HG02970 (cell line): ENCODE results near the gene SEL1L2.

ENCODE experiments used
- ATAC-seq: cut with Tn5 transposase; IDR thresholded peaks from one replicate; pipeline ENCODE4 v1.9.1; 2021; ENCODE audit warnings: mild to moderate bottlenecking, moderate library complexity, moderate number of reproducible peaks; ENCODE audit not compliant: unreplicated experiment, low FRiP score

Gene SEL1L2

DNA sequence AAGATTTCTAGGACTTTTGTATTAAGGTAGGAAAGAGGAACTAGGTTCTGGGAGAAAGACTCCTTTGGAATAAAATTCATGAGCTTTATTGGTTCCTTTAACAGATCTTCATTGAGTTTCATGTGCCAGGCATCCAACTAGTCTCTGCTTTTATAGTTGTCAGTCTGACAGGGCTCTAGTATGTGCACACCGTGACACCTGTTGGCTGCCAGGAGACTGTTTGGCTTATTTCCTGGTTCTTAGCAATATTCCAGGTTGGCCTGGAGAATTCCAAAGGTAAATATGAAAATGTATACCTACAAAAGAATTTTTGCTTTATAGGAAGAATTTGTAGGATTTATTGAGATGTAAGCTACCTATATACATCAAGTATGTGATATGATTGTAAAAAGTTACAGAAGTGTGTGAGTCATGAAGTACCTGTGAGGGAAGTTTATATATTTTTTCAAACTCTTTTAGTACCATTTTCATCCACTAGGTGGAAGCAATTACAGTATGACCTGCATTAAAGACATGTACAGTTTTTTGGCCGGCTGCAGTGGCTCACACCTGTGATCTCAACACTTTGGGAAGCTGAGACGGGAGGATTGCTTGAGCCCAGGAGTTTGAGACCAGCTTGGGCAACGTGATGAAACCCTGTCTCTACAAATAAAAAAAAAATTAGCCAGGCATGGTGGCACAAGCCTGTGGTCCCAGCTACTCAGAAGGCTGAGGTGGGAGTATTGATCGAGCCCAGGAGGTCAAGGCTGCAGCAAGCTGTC, 170.3 kb downstream of the SEL1L2 start:
- peak; percentile 67 for ATAC-seq

DNA sequence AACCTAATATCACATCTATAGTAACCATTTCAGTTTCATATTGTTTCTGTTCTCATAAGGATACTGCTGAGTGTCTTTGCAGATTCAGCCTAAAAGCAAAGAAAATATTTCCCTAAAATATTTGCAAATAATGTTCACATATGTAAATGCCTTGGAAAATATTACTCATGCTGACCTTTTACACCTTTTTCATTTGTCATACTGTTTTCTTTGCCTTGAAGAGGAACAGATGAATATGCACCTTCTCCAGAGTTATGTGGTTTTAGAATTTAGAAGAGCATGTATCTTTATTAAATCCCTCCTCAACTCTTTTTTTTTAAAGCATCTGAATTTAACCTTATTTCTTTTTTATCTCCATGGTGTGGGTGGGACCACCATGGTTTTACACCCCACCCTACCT, 173.1 kb downstream of the SEL1L2 start:
- no peak for ATAC-seq

DNA sequence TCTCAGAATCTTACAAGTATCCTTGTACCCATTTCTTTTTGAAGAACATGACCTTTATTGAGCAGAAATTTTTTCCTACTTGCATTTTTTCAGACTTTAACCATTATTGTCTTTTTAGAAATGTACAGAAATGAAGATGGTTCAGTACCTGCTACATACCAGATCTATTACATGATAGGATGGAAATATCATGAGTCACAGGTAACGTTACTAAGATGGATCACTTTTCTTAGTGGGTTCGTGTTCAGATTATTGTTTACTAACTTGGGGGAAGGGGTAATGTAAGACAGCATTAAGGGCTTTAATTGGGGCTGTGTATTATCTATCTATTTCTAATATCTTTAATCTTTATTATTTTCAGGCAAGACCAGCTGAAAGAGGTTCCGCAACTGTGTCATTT, 173.7 kb downstream of the SEL1L2 start:
- no peak for ATAC-seq

DNA sequence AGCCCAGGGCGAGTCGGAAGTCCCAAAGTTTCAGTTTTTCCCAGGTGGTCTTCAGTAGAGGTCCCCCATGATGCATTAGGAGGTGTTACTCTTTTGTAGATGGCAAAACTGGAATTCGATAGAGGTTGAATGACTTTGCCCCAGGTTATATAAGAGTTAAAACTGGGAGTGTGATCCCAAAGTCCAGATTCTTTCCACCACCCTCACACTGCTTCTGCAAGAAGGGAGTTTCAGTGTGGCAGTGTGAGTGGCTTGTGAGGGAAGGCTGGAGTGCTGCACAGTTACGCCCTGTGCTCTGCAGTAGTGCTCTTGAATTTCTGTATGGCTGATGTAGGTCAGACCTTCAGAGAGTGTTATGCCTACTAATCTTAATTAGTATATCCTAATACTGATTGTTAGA, 175.7 kb downstream of the SEL1L2 start:
- no peak for ATAC-seq

DNA sequence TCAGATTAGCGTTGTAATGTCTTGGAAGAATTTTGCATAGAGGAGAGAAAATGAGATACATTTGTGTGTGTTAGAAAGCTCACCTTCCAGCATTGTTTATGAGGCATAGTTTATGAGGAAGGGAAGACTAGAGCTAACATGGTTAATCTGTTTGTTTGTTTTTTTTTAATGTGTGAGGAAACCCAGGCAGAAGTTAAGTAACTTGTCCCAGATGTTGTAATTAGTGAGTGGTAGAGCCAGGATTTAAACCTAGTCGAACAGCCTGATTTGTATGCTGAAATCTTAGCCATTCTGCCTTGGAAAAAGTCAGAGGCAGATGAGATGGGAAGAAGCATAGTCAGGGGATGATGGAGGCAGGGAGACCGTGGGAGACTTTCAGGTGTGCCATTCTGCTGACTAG, 176.5 kb downstream of the SEL1L2 start:
- ATAC-seq: no peak

DNA sequence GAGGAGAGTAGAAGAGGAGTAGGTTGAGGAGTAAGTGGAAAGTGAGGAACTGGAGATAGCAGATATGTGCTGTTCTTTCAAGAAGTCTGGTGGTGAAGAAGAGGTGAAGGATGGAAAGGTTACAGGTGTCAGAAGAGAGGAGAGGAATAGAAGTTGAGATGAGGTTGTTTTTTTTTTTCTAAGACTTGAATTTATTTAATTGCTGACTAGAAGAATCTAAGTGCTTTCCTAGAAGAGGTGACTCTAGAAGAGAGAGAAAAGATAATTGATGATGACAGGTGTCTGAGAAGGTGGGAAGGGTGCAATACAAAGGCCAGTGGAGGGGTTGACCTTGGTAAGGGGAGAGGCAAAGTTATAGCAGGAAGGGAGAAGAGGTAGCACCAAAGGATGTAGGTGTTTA, 180.0 kb downstream of the SEL1L2 start:
- no peak for ATAC-seq

DNA sequence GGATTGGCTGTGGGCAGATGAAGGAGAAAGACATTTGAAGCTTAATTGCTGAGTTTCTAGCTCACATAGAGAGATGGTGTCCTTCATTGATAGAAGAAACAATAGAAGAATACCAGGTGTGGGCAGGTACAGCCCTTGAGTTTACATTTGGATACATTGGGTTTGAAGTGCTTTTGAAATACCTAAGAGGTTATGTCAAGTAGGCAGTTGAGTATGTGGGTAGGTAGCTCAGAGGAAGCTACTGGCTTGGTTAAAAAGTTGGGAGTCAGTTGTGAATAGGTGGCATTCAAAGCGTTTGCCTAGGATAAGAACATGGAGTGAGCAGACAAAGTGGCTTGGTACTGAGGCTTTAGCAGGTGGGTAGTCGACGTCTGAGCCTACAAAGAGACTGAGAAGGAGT, 180.6 kb downstream of the SEL1L2 start:
- ATAC-seq: no peak

DNA sequence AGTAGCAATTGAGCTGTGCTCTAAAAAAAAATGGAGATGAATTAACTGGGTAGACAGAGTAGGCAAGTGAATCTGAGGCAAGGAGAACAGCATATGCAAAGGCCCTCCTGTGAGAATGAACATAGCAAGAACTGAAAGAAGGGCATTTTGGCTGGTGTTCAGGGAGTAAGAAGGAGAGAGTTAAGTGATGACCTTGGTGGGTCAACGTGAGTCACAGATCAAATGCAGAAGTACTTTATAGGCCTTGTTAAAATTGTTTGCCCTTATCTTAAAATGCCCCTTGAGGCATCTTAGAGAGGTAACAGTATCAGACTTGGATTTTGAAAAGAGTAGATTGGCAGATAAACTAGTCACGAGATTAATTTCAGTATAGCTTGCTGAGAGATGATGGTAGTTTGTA, 181.0 kb downstream of the SEL1L2 start:
- ATAC-seq: no peak

DNA sequence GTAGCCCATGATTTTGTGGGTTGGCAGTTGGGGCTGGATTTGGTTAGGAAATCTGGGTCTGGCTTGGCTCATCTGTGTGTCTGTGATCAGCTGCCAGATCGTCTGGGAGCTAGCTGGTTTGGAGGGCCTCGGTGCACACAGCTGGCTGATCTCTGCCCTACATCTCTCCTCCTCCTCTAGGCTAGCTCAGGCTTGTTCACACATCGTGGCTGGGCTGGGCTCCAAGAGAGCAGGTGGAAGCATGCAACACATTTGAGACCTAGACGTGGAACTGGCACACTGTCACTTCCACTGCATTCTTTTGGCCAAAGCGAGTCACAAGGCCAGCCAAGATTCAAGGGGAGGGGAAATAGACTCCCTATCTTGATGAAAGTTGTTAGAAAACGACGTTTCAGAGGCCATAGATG, 189.7 kb downstream of the SEL1L2 start:
- no peak for ATAC-seq

DNA sequence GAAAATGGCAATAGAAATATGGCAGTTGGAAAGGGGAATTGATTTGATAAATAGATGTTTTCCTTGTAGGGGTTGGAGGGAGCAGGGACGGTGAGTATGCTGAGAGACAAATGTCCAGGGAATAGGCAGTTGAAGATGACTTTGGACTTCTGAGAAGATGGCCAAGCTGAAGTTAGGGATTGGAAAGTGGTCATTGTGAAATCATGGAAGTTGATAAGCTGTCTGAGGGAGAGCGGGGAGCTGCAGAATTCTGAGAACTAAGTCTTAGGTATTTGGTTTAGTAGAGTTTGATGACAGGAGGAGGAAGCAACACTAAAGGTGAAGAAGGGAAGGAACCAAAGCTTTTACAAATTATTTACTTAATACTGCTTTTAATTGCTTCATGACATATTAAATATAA, 190.4 kb downstream of the SEL1L2 start:
- ATAC-seq: no peak
